ENCODE data around the gene RBBP5. TPM values are rescaled to one million over a fixed set of nuclear protein-coding genes. Genes with fewer than 3 reads are reported as not detected.
A peak's percentile ranks its signal among the peaks of the same experiment; 100 is the strongest.

Gene RBBP5
- total RNA-seq, 1 experiment from 2014 or later, result 17.3 TPM

DNA sequence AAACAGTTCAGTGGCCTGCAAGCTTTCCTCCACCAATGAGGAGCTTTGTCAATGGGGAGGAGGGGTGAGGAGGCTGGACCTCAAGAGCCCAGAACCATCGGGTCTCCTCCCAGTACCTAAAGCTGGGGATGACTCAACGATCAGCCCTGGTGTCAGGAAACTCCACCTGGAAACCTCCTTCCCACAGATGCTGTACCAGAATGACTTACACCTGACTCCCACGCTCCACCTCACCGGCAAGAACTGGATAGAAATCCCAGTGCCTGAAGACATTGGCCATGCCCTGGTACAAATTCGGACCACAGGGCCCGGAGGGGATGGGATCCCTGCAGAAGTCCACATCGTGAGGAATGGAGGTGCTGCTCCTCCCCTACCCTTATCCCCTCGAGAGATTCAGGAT is 48.9 kb downstream of the RBBP5 start:
- Mint-ChIP-seq H3K4me1 (no peaks in the 10 kb centered on the region; a peak in 2 of 4 replicates), H3K9me3 (no peaks in the 10 kb centered on the region), H3K27me3 (ENCODE audit: low read depth) (no peaks in the 10 kb centered on the region; the same call in 1 of the 2 replicates), H3K27ac (peak overlapping the region in 1 of 3 experiments; percentile 63; a peak in 1 of 7 replicates), H3K36me3 (ENCODE audit: insufficient read depth in 1 of 3, low read depth in 3 of 3) (no peaks in the 10 kb centered on the region), H3K4me3 (no peak overlapping the region)
- H2AK5ac ChIP-seq (ENCODE audit: insufficient read length, low read length), result no peak overlapping the region
- no peak overlapping the region for H2BK120ac ChIP-seq (ENCODE audit: low read depth, low read length, poor library complexity, severe bottlenecking)
- no peak overlapping the region for H3K14ac ChIP-seq (ENCODE audit: insufficient read depth, low read length)
- no peak overlapping the region for H3K56ac ChIP-seq (ENCODE audit: insufficient read length, low read depth, low read length)
- no peak overlapping the region for H3K4me2 ChIP-seq (ENCODE audit: insufficient read depth, insufficient read length, low read length)
- DNase-seq, result no peak
- no CpG with 5 or more reads among the region's 8 CpGs for WGBS (ENCODE audit: extremely low coverage, insufficient read length, low lambda C conversion rate)
- no peak overlapping the region for H2BK20ac ChIP-seq (ENCODE audit: low read depth, low read length, poor library complexity, severe bottlenecking)
- no peak overlapping the region for H2AFZ ChIP-seq (ENCODE audit: low read length)
- no peaks in the 10 kb centered on the region for H3K9me3 ChIP-seq (ENCODE audit: control insufficient read depth, low read depth, low read length)
- no peak overlapping the region for H3K4ac ChIP-seq (ENCODE audit: low read depth, low read length)
- H3K79me1 ChIP-seq (ENCODE audit: insufficient read depth, low read depth, low read length, poor library complexity, severe bottlenecking), result no peaks in the 10 kb centered on the region
- no peak overlapping the region for H4K5ac ChIP-seq (ENCODE audit: insufficient read length, low read depth, low read length)
- no peak overlapping the region for H2BK12ac ChIP-seq (ENCODE audit: insufficient read length, low read depth, low read length)
- H4K20me1 ChIP-seq (ENCODE audit: control insufficient read depth, insufficient read depth, insufficient read length), result no peaks in the 10 kb centered on the region
- H3K18ac ChIP-seq (ENCODE audit: insufficient read length, low read depth, low read length), result no peak overlapping the region
- H3K27ac ChIP-seq (ENCODE audit: insufficient read length, low read depth, low read length), result no peak overlapping the region
- no peak overlapping the region for H2BK15ac ChIP-seq (ENCODE audit: low read depth, low read length)
- no peak overlapping the region for H2BK5ac ChIP-seq (ENCODE audit: insufficient read length, low read length)
- no peak overlapping the region for H4K91ac ChIP-seq (ENCODE audit: insufficient read length, low read depth, low read length)
- H3K23me2 ChIP-seq (ENCODE audit: insufficient read length, low read depth, low read length, poor library complexity, severe bottlenecking), result no peaks in the 10 kb centered on the region
- H3K23ac ChIP-seq (ENCODE audit: insufficient read length, low read depth, low read length), result no peak overlapping the region
- H3T11ph ChIP-seq (ENCODE audit: low read length), result no peak overlapping the region
- H3K79me2 ChIP-seq (ENCODE audit: insufficient read depth, low read length), result no peaks in the 10 kb centered on the region
- TF ChIP-seq, protein P1, sequence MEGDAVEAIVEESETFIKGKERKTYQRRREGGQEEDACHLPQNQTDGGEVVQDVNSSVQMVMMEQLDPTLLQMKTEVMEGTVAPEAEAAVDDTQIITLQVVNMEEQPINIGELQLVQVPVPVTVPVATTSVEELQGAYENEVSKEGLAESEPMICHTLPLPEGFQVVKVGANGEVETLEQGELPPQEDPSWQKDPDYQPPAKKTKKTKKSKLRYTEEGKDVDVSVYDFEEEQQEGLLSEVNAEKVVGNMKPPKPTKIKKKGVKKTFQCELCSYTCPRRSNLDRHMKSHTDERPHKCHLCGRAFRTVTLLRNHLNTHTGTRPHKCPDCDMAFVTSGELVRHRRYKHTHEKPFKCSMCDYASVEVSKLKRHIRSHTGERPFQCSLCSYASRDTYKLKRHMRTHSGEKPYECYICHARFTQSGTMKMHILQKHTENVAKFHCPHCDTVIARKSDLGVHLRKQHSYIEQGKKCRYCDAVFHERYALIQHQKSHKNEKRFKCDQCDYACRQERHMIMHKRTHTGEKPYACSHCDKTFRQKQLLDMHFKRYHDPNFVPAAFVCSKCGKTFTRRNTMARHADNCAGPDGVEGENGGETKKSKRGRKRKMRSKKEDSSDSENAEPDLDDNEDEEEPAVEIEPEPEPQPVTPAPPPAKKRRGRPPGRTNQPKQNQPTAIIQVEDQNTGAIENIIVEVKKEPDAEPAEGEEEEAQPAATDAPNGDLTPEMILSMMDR (conservative IDR thresholded peaks at IDR 0.05), result no peak
- no peaks in the 10 kb centered on the region for H3K4me1 ChIP-seq (ENCODE audit: insufficient read depth, low read length)
- H3K27me3 ChIP-seq (ENCODE audit: insufficient read depth, low read length), result no peaks in the 10 kb centered on the region
- H4K8ac ChIP-seq (replicated peaks; ENCODE audit: insufficient read length, low read depth, low read length), result no peak overlapping the region
- no peak overlapping the region for H3K9ac ChIP-seq (ENCODE audit: extremely low read depth, insufficient read length, low read length)
